ENCODE results near the gene SEPTIN5.

The SEPTIN5 gene

DNA sequence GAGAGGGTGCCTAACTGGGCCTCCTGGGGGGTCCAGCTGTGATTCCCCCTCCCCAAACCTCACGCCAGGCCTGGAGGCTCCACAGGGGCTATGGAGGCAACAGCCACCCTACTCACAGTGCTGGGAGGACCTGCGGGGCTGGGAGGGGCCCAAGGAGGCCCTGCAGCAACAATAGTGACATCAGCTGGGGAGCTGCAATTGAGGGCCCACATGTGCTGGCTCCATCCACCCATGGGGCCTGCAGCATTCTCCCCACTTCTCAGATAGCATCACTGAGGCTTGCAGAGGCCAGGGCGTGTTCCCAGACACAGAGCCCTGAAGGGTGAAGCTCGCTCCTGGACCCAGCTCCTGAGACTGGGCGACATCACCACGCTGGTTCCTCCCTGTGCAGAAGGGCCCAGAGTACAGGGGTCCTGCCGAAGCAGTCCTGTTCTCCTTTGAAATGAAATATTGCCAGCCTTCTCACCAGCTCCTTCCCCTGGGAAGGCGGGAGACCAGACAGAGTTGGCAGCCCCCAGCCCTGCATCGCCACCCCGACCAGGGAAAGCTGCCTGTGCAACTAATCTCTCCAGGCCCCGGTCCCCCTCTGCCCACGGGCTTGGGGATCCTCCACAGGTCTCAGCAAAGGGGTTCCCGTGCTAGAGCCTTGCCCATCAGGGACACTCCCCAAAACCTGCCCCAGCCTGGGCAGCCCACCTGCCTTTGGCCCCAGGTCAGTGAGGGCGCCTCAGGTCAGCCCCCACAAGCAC lies 37.4 kb downstream of the SEPTIN5 start:
- no peak for DNase-seq

DNA sequence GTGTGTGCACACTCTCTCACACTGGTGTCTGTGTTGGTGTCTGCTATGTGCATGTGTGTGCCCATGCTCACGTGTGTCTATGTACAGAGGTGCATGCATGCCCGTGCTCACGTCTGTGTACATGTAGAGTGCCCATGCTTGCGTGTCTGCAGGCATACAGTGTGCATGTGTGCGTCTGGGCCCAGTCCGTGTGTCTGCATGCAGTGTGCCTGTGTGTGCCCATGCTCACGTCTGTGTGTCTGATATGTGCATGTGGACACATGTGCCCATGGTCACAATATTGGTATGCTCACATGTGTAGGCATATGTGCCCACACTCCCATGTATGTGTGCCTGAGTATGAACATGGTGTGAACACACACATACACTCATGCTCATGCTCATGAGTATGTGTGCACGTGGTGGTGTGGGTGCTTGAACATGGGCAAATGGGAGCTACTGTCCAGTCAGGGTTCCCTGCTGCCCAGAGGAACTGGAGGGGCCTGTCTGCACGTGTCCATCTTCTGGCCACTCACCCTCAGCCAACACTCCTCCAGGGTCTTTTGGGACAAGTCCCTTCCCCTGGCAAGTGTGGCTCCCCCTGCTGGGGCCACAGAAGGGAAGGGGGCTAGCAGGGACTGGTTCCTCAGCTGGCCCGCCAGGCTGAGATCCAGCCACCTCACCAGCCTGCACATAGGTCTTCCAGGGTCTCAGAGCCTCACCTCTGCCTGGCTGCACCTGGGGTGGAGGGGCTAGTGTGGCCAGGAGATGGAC lies 39.0 kb downstream of the SEPTIN5 start:
- no peak for DNase-seq

DNA sequence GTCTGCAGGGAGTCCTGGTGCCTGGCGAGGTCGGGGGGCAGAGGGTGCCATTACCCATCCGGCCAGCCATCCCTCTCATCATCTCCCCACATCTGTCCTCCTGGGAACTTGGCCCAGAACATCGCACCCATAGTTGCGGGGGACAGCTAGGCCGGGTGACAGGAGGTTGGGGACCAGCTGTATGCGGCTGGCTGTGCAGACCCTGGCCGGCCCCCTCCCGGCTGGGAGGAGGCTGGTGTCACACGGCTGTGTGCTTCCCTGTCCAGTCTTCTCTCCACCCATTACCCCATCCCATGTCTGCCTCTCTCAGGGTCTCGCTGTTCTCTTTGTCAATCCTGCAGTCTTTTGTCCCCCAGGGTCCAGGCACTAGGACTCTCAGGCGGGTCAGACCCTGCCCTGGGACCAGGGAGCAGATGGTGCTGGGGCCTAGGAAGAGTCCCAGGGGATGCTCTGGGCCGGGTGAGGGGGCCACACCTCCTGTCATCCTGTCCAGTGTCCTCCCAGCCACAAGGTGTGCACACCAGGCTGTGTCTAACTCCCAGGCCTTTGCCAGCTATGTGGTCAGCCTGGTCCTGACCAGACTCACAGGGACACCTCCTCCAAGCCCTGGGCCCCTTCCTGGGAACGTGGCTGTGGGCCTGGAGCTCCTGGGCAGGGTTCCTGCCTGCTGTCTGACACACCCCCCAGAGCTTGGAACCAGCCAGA lies 39.8 kb downstream of the SEPTIN5 start:
- DNase-seq, result no peak

DNA sequence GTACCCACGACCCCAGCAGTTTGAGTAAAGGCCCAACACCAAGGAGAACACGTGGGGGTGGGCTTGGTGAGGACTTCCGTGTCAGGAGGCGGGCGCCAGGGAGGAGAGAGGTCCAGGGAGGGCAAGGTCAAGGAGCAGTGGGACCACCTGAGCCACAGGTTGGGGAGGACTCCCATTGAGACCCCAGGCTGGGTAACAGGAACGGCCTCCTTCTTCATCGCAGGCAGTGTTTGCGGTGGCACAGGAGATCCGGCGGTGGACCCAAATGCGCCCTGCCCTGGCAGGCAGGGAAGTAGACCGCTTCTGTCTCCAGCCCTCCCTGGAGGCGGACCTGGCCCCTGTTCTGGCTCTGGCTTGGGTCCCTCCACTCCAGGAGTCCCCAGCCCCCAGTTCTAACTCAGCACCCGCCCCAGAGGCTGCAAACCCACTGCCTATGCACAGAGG lies 40.4 kb downstream of the SEPTIN5 start:
- DNase-seq, result no peak

- DNase-seq, result no peak
Measured at GRCh38 chr22:19755145-19755710, 40.9 kb downstream of the SEPTIN5 start.

- DNase-seq, result no peak
Measured at GRCh38 chr22:19755722-19756287, 41.5 kb downstream of the SEPTIN5 start.

DNA sequence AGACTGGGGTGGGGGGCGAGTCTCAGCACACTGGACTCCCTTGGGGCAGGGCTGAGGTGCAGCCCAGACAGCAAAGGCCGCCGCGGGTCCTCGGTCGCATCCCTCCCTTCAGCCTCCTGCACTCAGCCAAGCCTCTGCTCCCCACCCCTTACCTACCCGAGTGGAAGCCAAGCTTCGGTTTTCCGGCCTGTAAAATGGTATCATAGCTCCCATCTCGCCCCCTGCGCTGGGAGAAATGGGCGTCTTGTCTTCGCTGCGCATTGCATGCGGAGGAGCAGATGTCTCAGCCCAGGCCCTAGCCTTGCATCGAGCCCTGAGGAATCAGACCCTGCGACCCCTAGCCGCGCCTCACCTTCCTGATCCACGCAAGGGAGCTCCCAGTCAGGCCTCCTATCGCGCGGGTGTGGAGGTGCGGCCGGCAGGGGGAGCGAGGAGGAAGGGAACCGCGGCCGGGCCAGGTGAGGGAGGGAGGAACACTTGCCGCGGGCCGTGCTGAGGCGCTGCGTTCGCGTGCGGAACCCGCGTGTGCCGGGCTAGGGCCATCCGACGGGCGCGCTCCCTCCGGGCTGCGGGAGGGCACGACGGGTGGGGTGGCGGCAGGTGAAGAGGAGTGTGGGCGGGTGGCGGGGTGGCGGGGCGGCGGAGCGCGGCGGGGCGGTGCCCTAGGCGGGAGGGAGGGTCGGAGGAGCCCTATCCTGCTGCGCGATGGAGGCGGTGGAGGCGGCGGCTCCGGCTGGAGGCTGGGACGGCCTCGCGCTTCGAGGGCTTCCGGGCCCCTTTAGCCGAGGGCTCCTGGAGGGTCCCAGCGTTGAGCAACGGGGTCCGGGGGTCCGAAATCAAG lies 42.2 kb downstream of the SEPTIN5 start:
- no peak for DNase-seq

- no peak for DNase-seq
Measured at GRCh38 chr22:19757140-19757984, 43.1 kb downstream of the SEPTIN5 start.

DNA sequence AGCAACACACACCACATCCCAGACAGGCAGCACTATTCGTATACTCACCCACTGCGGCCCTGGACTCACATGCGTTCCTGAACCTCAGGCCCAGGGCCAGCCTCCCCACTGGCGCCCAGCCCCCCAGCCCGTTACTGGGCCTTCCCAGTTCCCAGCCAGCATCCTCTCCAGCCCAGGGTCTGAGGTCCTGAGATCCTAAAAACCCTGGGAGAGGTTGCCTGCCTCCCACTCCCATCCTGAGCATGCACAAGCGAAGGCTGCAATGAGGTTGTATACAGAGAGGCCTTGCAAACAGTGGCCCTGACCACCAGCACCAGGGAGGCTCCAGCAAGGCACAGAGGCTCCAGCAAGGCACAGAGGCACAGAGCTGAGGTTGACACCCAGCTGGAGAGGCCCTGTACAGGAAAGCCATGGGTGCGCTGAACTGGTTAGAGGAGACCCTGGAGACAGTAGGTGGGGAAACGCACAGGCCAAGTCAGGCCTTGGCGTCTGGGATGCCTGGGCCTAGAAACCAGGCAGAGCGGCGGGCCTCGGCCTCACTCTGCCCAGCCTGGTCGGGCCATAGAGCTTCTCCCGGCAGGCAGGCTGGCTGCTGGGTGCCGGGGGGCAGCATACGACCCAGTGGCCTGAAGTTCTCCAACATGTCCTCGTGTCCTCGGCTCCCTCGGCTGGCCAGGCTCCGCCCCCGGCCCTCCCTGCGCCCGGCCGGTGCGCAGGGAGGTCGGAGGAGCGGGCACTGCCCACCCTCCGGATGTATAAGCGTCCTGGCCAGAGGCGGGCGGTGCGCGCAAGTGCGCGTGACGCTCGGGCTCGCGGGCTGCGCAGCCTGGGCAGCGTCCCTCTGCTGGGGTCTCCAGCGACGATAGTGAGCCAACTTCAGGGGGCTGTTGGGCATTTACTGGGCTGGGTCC lies 43.9 kb downstream of the SEPTIN5 start:
- DNase-seq, result no peak

DNA sequence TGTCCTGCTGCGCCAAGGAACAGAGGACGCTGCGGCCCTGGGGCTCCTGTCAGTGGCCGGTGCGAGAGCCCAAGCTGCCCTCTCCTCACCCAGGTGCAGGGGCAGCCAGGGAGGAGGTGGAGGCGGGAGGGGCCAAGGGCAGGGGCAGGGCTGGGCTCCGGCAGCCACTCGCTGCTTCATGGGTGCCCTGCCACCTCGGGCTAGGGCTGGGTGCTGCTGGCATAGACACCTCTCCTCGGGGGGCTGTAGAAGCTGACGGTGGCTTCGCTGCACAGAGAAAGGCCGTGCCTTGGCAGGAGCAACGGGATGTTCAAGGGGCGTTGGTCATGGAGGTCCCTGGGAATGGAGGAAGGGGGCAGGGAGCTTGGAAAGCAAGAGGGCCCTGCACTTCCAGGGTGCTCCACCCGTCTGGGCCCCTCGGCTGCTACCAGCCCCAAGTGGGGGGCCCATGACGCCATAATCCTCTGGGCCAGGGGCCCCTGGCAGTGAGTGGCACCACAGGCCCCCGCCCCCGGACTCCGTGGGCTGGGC lies 44.7 kb downstream of the SEPTIN5 start:
- DNase-seq, result no peak

DNA sequence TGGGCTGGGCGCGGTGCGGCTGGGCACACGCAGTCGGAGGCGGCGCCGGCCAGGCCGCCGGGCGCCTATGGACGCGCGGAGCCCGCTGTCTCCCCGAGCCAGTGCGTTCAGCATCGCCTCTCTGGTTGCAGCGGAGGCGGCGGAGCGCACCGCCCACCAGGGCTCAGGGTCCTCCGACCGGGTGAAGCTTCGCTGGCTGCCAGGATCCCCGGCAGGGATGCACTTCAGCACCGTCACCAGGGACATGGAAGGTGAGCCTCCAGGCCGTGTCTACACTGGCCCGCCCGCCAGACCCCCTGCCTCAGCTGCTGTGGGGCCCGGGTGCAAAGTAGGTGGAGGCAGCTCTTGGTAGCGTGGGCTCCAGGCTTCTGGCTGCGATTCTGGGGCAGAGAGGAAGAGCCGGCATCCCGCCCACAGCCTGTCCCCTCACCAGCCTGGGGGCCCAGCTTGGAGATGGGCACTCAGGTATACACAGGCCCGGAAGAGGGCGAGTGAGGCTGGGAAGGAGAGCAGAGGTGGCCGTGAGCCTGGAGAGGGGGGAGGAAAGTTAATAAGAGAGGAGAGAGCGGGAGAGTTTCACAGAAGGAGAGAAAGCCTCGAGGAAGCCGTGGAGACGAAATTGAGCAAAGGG lies 45.2 kb downstream of the SEPTIN5 start:
- no peak for DNase-seq

DNA sequence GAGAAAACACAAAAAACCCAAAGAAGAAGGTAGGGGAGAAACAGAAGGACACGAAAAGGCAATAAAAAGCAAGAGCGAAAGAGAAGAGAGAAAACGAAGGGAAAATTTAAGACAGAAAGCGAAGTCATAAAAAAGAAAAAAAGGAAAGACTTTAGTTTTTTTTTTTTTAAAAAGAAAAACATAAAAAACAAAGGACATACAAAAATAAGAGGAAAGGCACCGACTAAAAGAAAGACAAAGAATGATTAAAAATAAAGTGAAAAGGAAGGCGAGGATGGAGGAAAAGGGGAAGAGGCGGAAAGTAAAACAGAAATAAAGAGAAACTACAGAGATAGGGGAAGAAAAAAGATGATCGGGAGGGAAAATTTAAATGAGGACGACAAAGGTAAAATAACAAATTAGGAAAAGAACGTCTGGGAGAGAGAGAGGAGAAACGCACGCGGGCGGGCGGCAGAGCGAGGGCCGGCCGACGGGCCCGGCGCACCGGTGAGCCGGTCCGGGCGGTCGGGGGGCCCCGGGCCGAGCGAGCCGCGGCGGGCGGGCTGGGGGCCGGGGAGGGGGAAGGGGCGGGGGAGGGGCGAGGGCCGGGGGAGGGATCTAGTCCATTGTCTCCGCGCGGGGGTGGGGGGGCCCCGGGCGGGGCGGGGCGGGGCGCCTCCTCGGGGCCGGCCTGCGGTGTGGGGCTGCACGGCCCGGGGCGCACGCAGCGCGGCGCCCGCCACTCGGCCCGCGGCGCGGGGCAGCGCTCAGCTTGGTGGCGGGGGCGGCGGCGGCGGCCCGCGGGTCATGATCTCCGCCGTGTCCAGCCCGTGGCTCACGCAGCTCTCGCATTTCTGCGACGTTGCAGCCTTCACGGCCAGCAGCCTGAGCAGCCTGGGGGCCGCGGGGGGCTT lies 46.0 kb downstream of the SEPTIN5 start, which contains the start of gene TBX1:
Gene TBX1 (plus strand): TSS at position 721 of the 893 bp plus-strand sequence. CDS start 66 bp downstream, at position 787.
- DNase-seq, result no peak

- DNase-seq, result no peak
Measured at GRCh38 chr22:19760951-19761724, 46.8 kb downstream of the SEPTIN5 start.

DNA sequence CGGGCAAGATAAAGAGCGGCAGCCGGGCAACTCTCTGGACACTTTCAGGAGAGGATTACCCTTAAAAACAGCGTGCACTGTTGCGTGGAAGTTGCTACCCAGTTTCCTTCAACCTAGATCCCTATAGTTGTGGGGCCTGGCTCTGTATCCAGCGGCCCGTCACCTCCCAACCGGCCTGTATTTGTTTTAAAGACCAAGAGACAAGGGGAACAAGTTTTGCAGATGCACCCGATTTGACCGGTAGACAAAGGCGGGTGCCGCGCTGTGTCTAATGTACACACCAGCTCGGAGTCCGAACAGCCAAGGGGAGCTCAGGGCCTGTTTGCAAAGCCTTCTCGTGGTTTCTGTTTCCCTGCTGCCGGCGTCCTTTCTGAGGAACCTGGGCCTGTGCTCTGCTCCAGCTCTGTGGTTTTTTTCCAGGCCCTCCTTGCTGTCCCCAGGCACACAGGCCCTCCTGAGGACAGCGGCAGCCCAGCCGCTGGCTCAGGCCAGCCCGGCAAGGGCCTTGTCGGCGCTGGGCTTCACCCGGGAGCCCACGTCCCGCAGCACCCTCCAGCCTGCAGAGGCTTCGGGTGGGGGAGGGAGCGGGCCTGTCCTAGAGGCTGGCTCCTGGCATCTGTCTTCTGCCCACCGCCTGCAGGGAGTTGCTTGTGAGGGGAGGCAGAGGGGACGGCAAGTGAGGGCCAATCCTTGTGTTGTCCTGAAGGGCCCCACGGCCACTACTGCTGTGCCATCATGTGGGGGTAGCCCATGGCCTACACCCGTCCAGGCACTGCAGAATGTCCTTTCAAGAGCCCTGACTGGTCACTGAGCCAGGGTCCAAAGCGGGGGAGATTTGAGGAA lies 47.6 kb downstream of the SEPTIN5 start:
- DNase-seq, result no peak

DNA sequence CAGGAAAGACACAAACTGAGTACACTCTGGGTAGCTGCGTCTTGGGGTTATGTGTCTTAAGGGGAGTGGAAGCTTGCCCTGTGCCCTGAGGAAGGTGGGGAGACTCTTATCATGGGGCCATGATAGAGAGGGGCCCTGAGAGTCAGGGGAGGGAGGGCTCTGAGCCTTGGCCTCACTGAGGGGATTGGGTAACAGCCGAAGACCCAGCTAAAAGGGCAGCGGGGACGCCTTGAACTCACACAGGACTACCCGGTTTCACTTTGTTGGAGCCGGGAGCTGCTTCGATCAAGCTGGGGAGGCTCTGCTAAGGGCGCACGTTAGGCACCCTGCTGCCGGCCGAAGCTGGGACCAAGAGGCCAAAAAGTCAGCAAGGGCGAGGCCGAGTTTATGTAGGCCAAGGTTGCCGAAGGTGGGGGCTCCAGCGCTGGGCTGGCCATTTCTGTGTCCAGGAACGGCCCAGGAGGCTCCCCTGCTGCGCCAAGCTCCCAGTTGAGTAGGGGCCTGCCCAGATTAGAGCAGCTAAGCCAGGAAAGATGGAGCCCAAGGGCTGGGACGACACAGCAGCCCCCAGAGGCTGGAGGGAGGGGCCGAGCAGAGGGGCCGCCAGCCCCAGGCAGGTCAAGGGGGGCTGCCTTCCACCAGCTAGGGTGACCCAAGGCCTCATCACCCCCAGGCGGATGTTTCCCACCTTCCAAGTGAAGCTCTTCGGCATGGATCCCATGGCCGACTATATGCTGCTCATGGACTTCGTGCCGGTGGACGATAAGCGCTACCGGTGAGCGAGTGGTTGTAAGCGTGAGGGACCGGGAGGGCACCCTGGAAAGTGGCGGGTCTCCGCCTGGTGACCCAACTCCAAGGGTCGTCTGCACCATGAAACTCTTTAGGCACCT lies 48.5 kb downstream of the SEPTIN5 start:
- DNase-seq, result no peak
